SK-N-SH treated with all-trans-retinoic acid at 6 μM for 48 hours (cell line): ENCODE results near the gene COL15A1.

Experiments used
- ATAC-seq: fragments of 200-7000 bp; cut with Tn5 transposase; 3 replicates; pipeline ENCODE4 v1.9.1; 2020; ENCODE audit warnings: mild to moderate bottlenecking, moderate library complexity
- ARNTL ChIP-seq: fragments of 450-650 bp; formaldehyde crosslinking; IDR thresholded peaks from 2 replicates; pipeline ENCODE4 v1.5.0; 2020; ENCODE audit warnings: low read depth, mild to moderate bottlenecking, moderate library complexity, borderline replicate concordance
- BACH2 ChIP-seq: fragments of 250-450 bp; sonication (Bioruptor Pico); IDR thresholded peaks from 2 replicates; pipeline ENCODE4 v1.9.0; 2021; ENCODE audit warnings: mild to moderate bottlenecking, borderline replicate concordance
- CSDC2 ChIP-seq: fragments of 250-450 bp; sonication (Bioruptor Pico); IDR thresholded peaks from 2 replicates; pipeline ENCODE4 v1.5.0; 2020; ENCODE audit warnings: mild to moderate bottlenecking, moderate library complexity
- ESRRG ChIP-seq: fragments of 250-450 bp; sonication (Bioruptor Pico); IDR thresholded peaks from 2 replicates; pipeline ENCODE4 v1.6.1; 2021; ENCODE audit warnings: mild to moderate bottlenecking
- GLIS3 ChIP-seq: fragments of 250-450 bp; sonication (Bioruptor Pico); IDR thresholded peaks from 2 replicates; pipeline ENCODE4 v1.5.0; 2020; ENCODE audit warnings: mild to moderate bottlenecking, moderate library complexity
- ISL1 ChIP-seq: fragments of 250-450 bp; sonication (Bioruptor Pico); IDR thresholded peaks from 2 replicates; pipeline ENCODE4 v2.1.2; 2022; ENCODE audit warnings: mild to moderate bottlenecking, moderate library complexity
- PPARA ChIP-seq: fragments of 250-450 bp; sonication (Bioruptor Pico); IDR thresholded peaks from 2 replicates; pipeline ENCODE4 v1.5.0; 2020; ENCODE audit warnings: mild to moderate bottlenecking, borderline replicate concordance
- RARB ChIP-seq: fragments of 250-450 bp; sonication (Bioruptor Pico); IDR thresholded peaks from 2 replicates; pipeline ENCODE4 v1.8.0; 2021; ENCODE audit warnings: mild to moderate bottlenecking, moderate library complexity
- SNAI2 ChIP-seq: fragments of 250-450 bp; sonication (Bioruptor Pico); IDR thresholded peaks from 2 replicates; pipeline ENCODE4 v1.5.0; 2020; ENCODE audit warnings: mild to moderate bottlenecking, moderate library complexity
- TCF4 ChIP-seq: fragments of 250-450 bp; sonication (Bioruptor Pico); IDR thresholded peaks from 2 replicates; pipeline ENCODE4 v1.8.0; 2021; ENCODE audit warnings: mild to moderate bottlenecking, moderate library complexity, borderline replicate concordance
- TOX ChIP-seq: fragments of 250-450 bp; sonication (Bioruptor Pico); IDR thresholded peaks from 2 replicates; pipeline ENCODE4 v1.8.0; 2021; ENCODE audit warnings: mild to moderate bottlenecking, moderate library complexity, borderline replicate concordance
- ZC3H10 ChIP-seq: fragments of 250-450 bp; sonication (Bioruptor Pico); IDR thresholded peaks from 2 replicates; pipeline ENCODE4 v1.5.1; 2021; ENCODE audit warnings: mild to moderate bottlenecking, moderate library complexity
- ZFP3 ChIP-seq: fragments of 250-450 bp; sonication (Bioruptor Pico); IDR thresholded peaks from 2 replicates; pipeline ENCODE4 v1.5.0; 2020; ENCODE audit warnings: mild to moderate bottlenecking, moderate library complexity
- ZNF565 ChIP-seq: fragments of 450-650 bp; formaldehyde crosslinking; conservative IDR thresholded peaks from 2 replicates; pipeline ENCODE4 v1.5.0; 2020; ENCODE audit warnings: low read depth, mild to moderate bottlenecking, moderate library complexity
- ZNF8 ChIP-seq: fragments of 450-650 bp; formaldehyde crosslinking; IDR thresholded peaks from 2 replicates; pipeline ENCODE4 v1.5.0; 2020; ENCODE audit warnings: mild to moderate bottlenecking, moderate library complexity
- TF ChIP-seq, protein P1 (sequence below): fragments of 250-450 bp; sonication (Bioruptor Pico); IDR thresholded peaks from 2 replicates; pipeline ENCODE4 v1.8.0; 2021; ENCODE audit warnings: low read depth, mild to moderate bottlenecking, moderate library complexity, borderline replicate concordance
- TF ChIP-seq, protein P2 (sequence below): fragments of 250-450 bp; sonication (Bioruptor Pico); IDR thresholded peaks from 2 replicates; pipeline ENCODE4 v1.5.1; 2020; ENCODE audit warnings: low read depth, mild to moderate bottlenecking, moderate library complexity
- TF ChIP-seq, protein P3 (sequence below): fragments of 250-450 bp; sonication (Bioruptor Pico); IDR thresholded peaks from 2 replicates; pipeline ENCODE4 v1.5.1; 2021; ENCODE audit warnings: mild to moderate bottlenecking, moderate library complexity
- TF ChIP-seq, protein P4 (sequence below): fragments of 250-450 bp; sonication (Bioruptor Pico); IDR thresholded peaks from 2 replicates; pipeline ENCODE4 v1.8.0; 2020; ENCODE audit warnings: mild to moderate bottlenecking, moderate library complexity, borderline replicate concordance
- TF ChIP-seq, protein P5 (sequence below): fragments of 250-450 bp; sonication (Bioruptor Pico); IDR thresholded peaks from 2 replicates; pipeline ENCODE4 v1.5.0; 2020; ENCODE audit warnings: mild to moderate bottlenecking, moderate library complexity

The COL15A1 gene

DNA sequence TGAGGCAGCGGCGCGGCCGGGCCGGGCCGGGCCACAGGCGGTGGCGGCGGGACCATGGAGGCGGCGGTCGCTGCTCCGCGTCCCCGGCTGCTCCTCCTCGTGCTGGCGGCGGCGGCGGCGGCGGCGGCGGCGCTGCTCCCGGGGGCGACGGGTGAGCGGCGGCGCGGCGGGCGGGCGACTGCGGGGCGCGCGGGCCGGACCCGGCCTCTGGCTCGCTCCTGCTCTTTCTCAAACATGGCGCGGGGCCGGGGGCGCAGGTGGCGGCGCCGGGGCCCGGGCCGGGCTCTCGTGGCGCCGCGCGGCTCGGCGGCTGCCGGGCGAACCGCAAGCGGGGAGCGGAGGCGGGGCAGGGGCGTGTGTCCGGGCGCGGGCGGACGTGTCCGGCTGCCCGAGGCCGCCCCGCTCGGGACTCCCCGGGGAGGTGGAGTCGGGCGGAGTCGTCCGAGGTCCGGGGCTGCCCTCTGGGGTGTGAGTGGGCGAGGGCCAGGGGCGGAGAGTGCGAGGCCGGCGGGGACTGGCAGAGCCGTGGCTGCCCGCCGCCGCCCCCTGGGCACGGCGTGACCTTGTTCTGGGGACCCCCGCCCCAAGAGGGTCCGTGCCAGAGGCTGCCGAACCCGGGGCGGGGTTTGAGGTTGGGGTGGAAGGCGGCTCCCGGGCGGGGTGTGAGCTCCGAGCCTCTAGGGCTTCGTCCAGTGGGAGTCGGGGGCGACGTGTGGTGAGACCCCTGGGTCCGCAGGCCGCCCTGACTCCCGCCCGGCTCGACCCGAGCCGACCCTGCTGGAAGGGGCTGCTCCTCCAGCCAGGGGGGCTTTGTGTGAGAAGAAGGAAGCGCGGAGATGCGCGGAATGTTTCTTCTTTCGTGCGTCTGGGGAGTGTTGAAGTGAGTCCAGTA is 161.7 kb downstream of the COL15A1 start:
- TF ChIP-seq ZNF565 (CRISPR knock-in tag) (no peak), BACH2 (CRISPR knock-in tag) (no peak), TOX (no peak), ESRRG (no peak), ISL1 (CRISPR knock-in tag) (no peak), TCF4 (CRISPR knock-in tag) (no peak), CSDC2 (CRISPR knock-in tag) (no peak)
- TF ChIP-seq, protein P1, sequence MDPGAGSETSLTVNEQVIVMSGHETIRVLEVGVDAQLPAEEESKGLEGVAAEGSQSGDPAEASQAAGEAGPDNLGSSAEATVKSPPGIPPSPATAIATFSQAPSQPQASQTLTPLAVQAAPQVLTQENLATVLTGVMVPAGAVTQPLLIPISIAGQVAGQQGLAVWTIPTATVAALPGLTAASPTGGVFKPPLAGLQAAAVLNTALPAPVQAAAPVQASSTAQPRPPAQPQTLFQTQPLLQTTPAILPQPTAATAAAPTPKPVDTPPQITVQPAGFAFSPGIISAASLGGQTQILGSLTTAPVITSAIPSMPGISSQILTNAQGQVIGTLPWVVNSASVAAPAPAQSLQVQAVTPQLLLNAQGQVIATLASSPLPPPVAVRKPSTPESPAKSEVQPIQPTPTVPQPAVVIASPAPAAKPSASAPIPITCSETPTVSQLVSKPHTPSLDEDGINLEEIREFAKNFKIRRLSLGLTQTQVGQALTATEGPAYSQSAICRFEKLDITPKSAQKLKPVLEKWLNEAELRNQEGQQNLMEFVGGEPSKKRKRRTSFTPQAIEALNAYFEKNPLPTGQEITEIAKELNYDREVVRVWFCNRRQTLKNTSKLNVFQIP: no peak
- TF ChIP-seq, protein P2, sequence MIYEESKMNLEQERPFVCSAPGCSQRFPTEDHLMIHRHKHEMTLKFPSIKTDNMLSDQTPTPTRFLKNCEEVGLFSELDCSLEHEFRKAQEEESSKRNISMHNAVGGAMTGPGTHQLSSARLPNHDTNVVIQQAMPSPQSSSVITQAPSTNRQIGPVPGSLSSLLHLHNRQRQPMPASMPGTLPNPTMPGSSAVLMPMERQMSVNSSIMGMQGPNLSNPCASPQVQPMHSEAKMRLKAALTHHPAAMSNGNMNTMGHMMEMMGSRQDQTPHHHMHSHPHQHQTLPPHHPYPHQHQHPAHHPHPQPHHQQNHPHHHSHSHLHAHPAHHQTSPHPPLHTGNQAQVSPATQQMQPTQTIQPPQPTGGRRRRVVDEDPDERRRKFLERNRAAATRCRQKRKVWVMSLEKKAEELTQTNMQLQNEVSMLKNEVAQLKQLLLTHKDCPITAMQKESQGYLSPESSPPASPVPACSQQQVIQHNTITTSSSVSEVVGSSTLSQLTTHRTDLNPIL (CRISPR knock-in tag): no peak
- TF ChIP-seq, protein P3, sequence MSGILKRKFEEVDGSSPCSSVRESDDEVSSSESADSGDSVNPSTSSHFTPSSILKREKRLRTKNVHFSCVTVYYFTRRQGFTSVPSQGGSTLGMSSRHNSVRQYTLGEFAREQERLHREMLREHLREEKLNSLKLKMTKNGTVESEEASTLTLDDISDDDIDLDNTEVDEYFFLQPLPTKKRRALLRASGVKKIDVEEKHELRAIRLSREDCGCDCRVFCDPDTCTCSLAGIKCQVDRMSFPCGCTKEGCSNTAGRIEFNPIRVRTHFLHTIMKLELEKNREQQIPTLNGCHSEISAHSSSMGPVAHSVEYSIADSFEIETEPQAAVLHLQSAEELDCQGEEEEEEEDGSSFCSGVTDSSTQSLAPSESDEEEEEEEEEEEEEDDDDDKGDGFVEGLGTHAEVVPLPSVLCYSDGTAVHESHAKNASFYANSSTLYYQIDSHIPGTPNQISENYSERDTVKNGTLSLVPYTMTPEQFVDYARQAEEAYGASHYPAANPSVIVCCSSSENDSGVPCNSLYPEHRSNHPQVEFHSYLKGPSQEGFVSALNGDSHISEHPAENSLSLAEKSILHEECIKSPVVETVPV (CRISPR knock-in tag): no peak
- TF ChIP-seq, protein P4, sequence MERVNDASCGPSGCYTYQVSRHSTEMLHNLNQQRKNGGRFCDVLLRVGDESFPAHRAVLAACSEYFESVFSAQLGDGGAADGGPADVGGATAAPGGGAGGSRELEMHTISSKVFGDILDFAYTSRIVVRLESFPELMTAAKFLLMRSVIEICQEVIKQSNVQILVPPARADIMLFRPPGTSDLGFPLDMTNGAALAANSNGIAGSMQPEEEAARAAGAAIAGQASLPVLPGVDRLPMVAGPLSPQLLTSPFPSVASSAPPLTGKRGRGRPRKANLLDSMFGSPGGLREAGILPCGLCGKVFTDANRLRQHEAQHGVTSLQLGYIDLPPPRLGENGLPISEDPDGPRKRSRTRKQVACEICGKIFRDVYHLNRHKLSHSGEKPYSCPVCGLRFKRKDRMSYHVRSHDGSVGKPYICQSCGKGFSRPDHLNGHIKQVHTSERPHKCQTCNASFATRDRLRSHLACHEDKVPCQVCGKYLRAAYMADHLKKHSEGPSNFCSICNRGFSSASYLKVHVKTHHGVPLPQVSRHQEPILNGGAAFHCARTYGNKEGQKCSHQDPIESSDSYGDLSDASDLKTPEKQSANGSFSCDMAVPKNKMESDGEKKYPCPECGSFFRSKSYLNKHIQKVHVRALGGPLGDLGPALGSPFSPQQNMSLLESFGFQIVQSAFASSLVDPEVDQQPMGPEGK (CRISPR knock-in tag): no peak
- ATAC-seq: peak; percentile 85

DNA sequence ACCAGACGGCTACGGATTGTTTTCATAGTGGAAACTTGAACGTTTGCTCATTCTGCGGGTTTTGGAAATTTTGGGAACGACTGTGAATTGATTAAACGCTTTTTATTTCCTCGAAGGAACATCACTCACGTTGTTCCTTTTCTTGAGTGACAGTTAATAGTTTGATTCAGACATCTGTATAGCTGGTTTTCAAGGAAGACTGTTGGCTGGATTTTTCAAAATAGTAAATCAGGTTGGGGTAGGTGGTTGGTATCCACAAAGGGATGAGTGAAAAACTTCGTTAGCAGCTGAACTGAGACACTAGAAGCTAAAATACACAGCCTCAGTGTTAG is 162.3 kb downstream of the COL15A1 start:
- no peak for ATAC-seq
- no peak for TF ChIP-seq ARNTL (CRISPR knock-in tag)
- no peak for TF ChIP-seq GLIS3
- no peak for TF ChIP-seq TCF4 (CRISPR knock-in tag)
- TF ChIP-seq SNAI2 (CRISPR knock-in tag): no peak
- TF ChIP-seq, protein P3 (CRISPR knock-in tag): no peak
- TF ChIP-seq ISL1 (CRISPR knock-in tag): no peak
- TF ChIP-seq, protein P1: no peak
- no peak for TF ChIP-seq ZFP3 (CRISPR knock-in tag)
- TF ChIP-seq CSDC2 (CRISPR knock-in tag): no peak
- TF ChIP-seq RARB (CRISPR knock-in tag): no peak
- no peak for TF ChIP-seq ZNF565 (CRISPR knock-in tag)
- no peak for TF ChIP-seq ESRRG
- TF ChIP-seq, protein P2 (CRISPR knock-in tag): no peak
- no peak for TF ChIP-seq ZNF8 (CRISPR knock-in tag)
- TF ChIP-seq, protein P4 (CRISPR knock-in tag): no peak
- no peak for TF ChIP-seq PPARA (CRISPR knock-in tag)
- no peak for TF ChIP-seq ZC3H10 (CRISPR knock-in tag)
- TF ChIP-seq BACH2 (CRISPR knock-in tag): no peak
- TF ChIP-seq, protein P5, sequence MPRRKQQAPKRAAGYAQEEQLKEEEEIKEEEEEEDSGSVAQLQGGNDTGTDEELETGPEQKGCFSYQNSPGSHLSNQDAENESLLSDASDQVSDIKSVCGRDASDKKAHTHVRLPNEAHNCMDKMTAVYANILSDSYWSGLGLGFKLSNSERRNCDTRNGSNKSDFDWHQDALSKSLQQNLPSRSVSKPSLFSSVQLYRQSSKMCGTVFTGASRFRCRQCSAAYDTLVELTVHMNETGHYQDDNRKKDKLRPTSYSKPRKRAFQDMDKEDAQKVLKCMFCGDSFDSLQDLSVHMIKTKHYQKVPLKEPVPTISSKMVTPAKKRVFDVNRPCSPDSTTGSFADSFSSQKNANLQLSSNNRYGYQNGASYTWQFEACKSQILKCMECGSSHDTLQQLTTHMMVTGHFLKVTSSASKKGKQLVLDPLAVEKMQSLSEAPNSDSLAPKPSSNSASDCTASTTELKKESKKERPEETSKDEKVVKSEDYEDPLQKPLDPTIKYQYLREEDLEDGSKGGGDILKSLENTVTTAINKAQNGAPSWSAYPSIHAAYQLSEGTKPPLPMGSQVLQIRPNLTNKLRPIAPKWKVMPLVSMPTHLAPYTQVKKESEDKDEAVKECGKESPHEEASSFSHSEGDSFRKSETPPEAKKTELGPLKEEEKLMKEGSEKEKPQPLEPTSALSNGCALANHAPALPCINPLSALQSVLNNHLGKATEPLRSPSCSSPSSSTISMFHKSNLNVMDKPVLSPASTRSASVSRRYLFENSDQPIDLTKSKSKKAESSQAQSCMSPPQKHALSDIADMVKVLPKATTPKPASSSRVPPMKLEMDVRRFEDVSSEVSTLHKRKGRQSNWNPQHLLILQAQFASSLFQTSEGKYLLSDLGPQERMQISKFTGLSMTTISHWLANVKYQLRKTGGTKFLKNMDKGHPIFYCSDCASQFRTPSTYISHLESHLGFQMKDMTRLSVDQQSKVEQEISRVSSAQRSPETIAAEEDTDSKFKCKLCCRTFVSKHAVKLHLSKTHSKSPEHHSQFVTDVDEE (CRISPR knock-in tag): no peak
